ENCODE measurements around the gene RNH1.
"Not testable (repeated sequence)": the region's sequence is repeated elsewhere in the genome, so short reads cannot be mapped to it uniquely, and the experiment has no call there.

The RNH1 gene

GRCh38 chr11:516918-517685, 10.1 kb upstream of the RNH1 start:
- DNase-seq, result not testable (repeated sequence)

- no peak for DNase-seq
Observed at GRCh38 chr11:516400-516799, 9.4 kb upstream of the RNH1 start.

GRCh38 chr11:515131-515530, 8.1 kb upstream of the RNH1 start:
- DNase-seq, result no peak

- DNase-seq, result no peak
Observed at GRCh38 chr11:514606-515005, 7.6 kb upstream of the RNH1 start.

GRCh38 chr11:512761-513595, 5.9 kb upstream of the RNH1 start:
- DNase-seq, result no peak

- DNase-seq, result no peak
Observed at GRCh38 chr11:508956-509355, 1.9 kb upstream of the RNH1 start.

- DNase-seq, result no peak
Observed at GRCh38 chr11:507727-508515, 879 bp upstream of the RNH1 start.

GRCh38 chr11:506238-506994, 626 bp downstream of the RNH1 start:
- peak; percentile 96 for DNase-seq

GRCh38 chr11:504994-505344, 2.1 kb downstream of the RNH1 start:
- DNase-seq, result no peak

GRCh38 chr11:504053-504993, 2.7 kb downstream of the RNH1 start:
- peak; percentile 90 for DNase-seq

GRCh38 chr11:503179-503981, 3.7 kb downstream of the RNH1 start:
- peak; percentile 93 for DNase-seq

- peak; percentile 31 for DNase-seq
Observed at GRCh38 chr11:502288-503178, 4.5 kb downstream of the RNH1 start.

- no peak for DNase-seq
Observed at GRCh38 chr11:501683-502287, 5.3 kb downstream of the RNH1 start.

- DNase-seq, result no peak
Observed at GRCh38 chr11:501001-501682, 5.9 kb downstream of the RNH1 start.

GRCh38 chr11:499201-500076, 7.6 kb downstream of the RNH1 start:
- no peak for DNase-seq

GRCh38 chr11:498297-499181, 8.5 kb downstream of the RNH1 start:
- no peak for DNase-seq

All from hematopoietic multipotent progenitor cell treated with erythropoietin and hydrocortisone succinate and interleukin-3 and kit ligand, for 8 days (in vitro differentiated cells).